Measurements from ENCODE around the gene SAMM50. TPM values are rescaled to one million over a fixed set of nuclear protein-coding genes. Genes with fewer than 3 reads are reported as not detected.

SAMM50 gene
- polyA plus RNA-seq, 3 donors: 17.0 to 70.0 (median 62.5) TPM

DNA sequence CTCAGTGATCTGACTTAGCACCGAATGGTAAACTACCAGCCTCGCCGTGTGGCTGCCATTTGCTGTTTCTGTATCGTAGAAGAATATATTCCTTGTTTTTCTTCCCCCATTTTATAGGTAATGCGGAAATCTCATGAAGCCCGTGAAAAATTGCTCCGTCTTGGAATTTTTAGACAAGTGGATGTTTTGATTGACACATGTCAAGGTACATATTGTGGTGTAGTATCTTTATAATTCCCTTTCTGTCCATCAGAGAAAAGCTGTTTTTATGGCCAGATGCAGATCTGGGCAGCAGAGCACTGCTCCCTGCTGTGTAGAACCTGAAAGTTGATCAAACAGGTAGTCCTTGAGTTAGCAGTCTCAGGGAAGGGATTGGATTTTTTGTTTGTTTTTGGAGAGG lies 13.4 kb downstream of the SAMM50 start:
- no CpG with 5 or more reads among the region's 7 CpGs for WGBS (ENCODE audit: insufficient coverage)
- Mint-ChIP-seq H3K27me3 (ENCODE audit: low read depth in 3 of 3) (no peaks in the 10 kb centered on the region), H3K27ac (no peak overlapping the region), H3K4me1 (no peaks in the 10 kb centered on the region), H3K36me3 (peaks cover 88 to 96% of the 10 kb centered on the region in 2 donors), H3K9me3 (peaks cover 0 to 2% (median 0%) of the 10 kb centered on the region in 7 donors), H3K4me3 (no peak overlapping the region)
- H3K27ac ChIP-seq (ENCODE audit: low read depth in 1 of 2, low read length in 2 of 2): no peak overlapping the region
- no peak overlapping the region for H3K9ac ChIP-seq (ENCODE audit: insufficient read depth, low read length, poor library complexity, severe bottlenecking)
- no peaks in the 10 kb centered on the region for H3K27me3 ChIP-seq (ENCODE audit: control insufficient read depth in 2 of 2, insufficient read depth in 2 of 2, low read length in 2 of 2)
- no peaks in the 10 kb centered on the region for H3K79me2 ChIP-seq (ENCODE audit: insufficient read depth, low read length)
- intact Hi-C loops (cut with micrococcal nuclease): no loop called here
- peaks cover 97% of the 10 kb centered on the region in 2 donors for H3K36me3 ChIP-seq (replicated peaks in 1 of 2; ENCODE audit: control insufficient read depth in 1 of 2, insufficient read depth in 2 of 2, low read length in 2 of 2)
- no peaks in the 10 kb centered on the region for H4K20me1 ChIP-seq (ENCODE audit: insufficient read depth, low read length)
- TF ChIP-seq, protein P1, sequence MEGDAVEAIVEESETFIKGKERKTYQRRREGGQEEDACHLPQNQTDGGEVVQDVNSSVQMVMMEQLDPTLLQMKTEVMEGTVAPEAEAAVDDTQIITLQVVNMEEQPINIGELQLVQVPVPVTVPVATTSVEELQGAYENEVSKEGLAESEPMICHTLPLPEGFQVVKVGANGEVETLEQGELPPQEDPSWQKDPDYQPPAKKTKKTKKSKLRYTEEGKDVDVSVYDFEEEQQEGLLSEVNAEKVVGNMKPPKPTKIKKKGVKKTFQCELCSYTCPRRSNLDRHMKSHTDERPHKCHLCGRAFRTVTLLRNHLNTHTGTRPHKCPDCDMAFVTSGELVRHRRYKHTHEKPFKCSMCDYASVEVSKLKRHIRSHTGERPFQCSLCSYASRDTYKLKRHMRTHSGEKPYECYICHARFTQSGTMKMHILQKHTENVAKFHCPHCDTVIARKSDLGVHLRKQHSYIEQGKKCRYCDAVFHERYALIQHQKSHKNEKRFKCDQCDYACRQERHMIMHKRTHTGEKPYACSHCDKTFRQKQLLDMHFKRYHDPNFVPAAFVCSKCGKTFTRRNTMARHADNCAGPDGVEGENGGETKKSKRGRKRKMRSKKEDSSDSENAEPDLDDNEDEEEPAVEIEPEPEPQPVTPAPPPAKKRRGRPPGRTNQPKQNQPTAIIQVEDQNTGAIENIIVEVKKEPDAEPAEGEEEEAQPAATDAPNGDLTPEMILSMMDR (IDR thresholded peaks at IDR 0.05): no peak
- H3K9me3 ChIP-seq (replicated peaks in 1 of 2; ENCODE audit: control insufficient read depth in 1 of 2, insufficient read depth in 1 of 2, low read length in 2 of 2): no peaks in the 10 kb centered on the region
- DNase-seq: no peak
- no peaks in the 10 kb centered on the region for H3K4me1 ChIP-seq (ENCODE audit: control insufficient read depth in 1 of 2, insufficient read depth in 2 of 2, low read length in 2 of 2)
- no peak overlapping the region for H3K4me3 ChIP-seq (replicated peaks in 1 of 3; ENCODE audit: low read depth in 2 of 3, low read length in 3 of 3)
- H2AFZ ChIP-seq (ENCODE audit: insufficient read depth, low read depth, low read length, poor library complexity, severe bottlenecking): no peak overlapping the region
- no peak overlapping the region for H3K4me2 ChIP-seq (replicated peaks; ENCODE audit: extremely low read depth, low read length, poor library complexity, severe bottlenecking)

DNA sequence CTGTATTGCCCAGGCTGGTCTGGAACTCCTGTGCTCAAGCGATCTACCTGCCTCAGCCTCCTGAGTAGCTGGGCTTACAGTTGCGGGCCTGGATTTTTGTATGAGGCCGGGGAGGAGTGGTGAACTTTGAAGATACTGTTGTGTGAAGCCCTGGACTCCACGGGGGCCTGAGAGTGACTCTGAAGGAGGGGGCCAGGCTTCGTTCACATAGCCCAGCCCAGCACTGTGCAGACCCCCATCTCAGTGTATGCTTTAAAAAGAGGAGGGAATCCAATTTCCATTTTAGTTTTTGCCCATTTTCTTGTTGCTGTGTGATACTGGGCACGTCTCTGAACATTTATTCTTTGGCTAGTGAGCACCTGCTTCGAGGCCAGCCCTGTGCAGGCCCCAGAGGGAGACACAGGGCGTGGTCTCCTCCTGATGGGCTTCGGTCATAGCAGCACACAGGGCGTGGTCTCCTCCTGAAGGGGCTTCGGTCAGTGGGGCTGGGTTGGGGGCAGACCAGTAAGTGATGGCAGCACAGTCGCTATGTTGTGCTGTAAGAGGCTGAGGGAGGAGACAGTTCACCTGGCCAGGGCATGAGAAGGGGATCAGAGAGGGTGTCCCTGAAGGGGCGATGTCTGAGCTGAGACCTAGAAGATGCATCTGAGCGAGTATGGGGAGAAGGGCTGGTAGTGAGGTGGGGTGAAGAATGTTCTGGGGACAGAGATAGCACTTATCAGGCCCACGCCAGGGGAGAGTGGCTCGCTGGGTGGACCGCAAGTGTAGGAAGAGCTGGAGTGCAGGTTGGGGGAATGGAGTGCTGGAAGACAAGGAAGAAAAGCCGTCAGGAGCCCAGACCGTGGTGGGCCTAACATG lies 14.0 kb downstream of the SAMM50 start:
- H3K9me3 Mint-ChIP-seq: peaks cover 0 to 2% (median 0%) of the 10 kb centered on the region in 7 donors
- Histone ChIP-seq H2AFZ (ENCODE audit: insufficient read depth, low read depth, low read length, poor library complexity, severe bottlenecking) (no peak overlapping the region), H3K4me1 (ENCODE audit: control insufficient read depth in 1 of 2, insufficient read depth in 2 of 2, low read length in 2 of 2) (no peaks in the 10 kb centered on the region), H3K27me3 (ENCODE audit: control insufficient read depth in 2 of 2, insufficient read depth in 2 of 2, low read length in 2 of 2) (no peaks in the 10 kb centered on the region), H3K9ac (ENCODE audit: insufficient read depth, low read length, poor library complexity, severe bottlenecking) (no peak overlapping the region), H4K20me1 (ENCODE audit: insufficient read depth, low read length) (no peaks in the 10 kb centered on the region), H3K4me2 (replicated peaks; ENCODE audit: extremely low read depth, low read length, poor library complexity, severe bottlenecking) (no peak overlapping the region), H3K9me3 (replicated peaks in 1 of 2; ENCODE audit: control insufficient read depth in 1 of 2, insufficient read depth in 1 of 2, low read length in 2 of 2) (no peaks in the 10 kb centered on the region), H3K79me2 (ENCODE audit: insufficient read depth, low read length) (no peaks in the 10 kb centered on the region), H3K27ac (ENCODE audit: low read depth in 1 of 2, low read length in 2 of 2) (no peak overlapping the region), H3K4me3 (replicated peaks in 1 of 3; ENCODE audit: low read depth in 2 of 3, low read length in 3 of 3) (no peak overlapping the region), H3K36me3 (replicated peaks in 1 of 2; ENCODE audit: control insufficient read depth in 1 of 2, insufficient read depth in 2 of 2, low read length in 2 of 2) (peaks cover 97% of the 10 kb centered on the region in 2 donors)
- intact Hi-C loops (cut with micrococcal nuclease): no loop called here
- no peaks in the 10 kb centered on the region for H3K4me1 Mint-ChIP-seq
- no peak overlapping the region for H3K4me3 Mint-ChIP-seq
- 95% methylated on average over 16 of the region's 19 CpGs for WGBS (ENCODE audit: insufficient coverage)
- H3K36me3 Mint-ChIP-seq: peaks cover 89 to 96% of the 10 kb centered on the region in 2 donors
- TF ChIP-seq, protein P1 (IDR thresholded peaks at IDR 0.05): no peak
- DNase-seq: no peak
- no peaks in the 10 kb centered on the region for H3K27me3 Mint-ChIP-seq (ENCODE audit: low read depth in 3 of 3)
- H3K27ac Mint-ChIP-seq: peak overlapping the region in 2 of 7 donors; percentile 37 to 41
